HepG2 (cell line): ENCODE results near the gene MPPE1. TPM values are rescaled to one million over a fixed set of nuclear protein-coding genes. Genes with fewer than 3 reads are reported as not detected.

Experiments
- AGO1 ChIP-seq: fragments of 200-400 bp; formaldehyde crosslinking; IDR thresholded peaks from 2 replicates; pipeline ENCODE4 v1.6.1; 2017; ENCODE audit warnings: mild to moderate bottlenecking, low read depth, low read length, moderate library complexity; ENCODE audit not compliant: poor library complexity, severe bottlenecking
- ARNTL ChIP-seq: sonication (generic); formaldehyde crosslinking; IDR thresholded peaks from 2 replicates; pipeline ENCODE4 v1.4.0; 2020; ENCODE audit warnings: mild to moderate bottlenecking, missing genetic modification reagents
- ELK4 ChIP-seq: sonication (generic); formaldehyde crosslinking; IDR thresholded peaks from 2 replicates; pipeline ENCODE4 v1.9.0; 2021; ENCODE audit warnings: missing genetic modification reagents, borderline replicate concordance
- GATAD1 ChIP-seq: IDR thresholded peaks from 2 replicates; pipeline ENCODE4 v1.6.1; 2016; ENCODE audit warnings: missing genetic modification reagents, missing compliant biosample characterization
- HBP1 ChIP-seq: IDR thresholded peaks from 2 replicates; pipeline ENCODE4 v1.6.1; 2016; ENCODE audit warnings: low read depth, control low read depth
- HOXD1 ChIP-seq: sonication (generic); formaldehyde crosslinking; IDR thresholded peaks from 2 replicates; pipeline ENCODE4 v1.5.0; 2020; ENCODE audit warnings: missing genetic modification reagents
- IKZF5 ChIP-seq: IDR thresholded peaks from 2 replicates; pipeline ENCODE4 v1.6.1; 2018; ENCODE audit warnings: missing genetic modification reagents, mild to moderate bottlenecking, missing compliant biosample characterization
- NCOA2 ChIP-seq: sonication (generic); formaldehyde crosslinking; IDR thresholded peaks from 2 replicates; pipeline ENCODE4 v1.8.0; 2022; ENCODE audit warnings: inconsistent platforms
- PCBP2 ChIP-seq: fragments of 200-400 bp; formaldehyde crosslinking; optimal IDR thresholded peaks from 2 replicates; pipeline ENCODE3; 2018; ENCODE audit warnings: low read length, low read depth; ENCODE audit not compliant: poor library complexity, severe bottlenecking
- SOX6 ChIP-seq, 2 experiments: fragments of 450-650 bp in 1 of 2; sonication (generic) in 1 of 2; formaldehyde crosslinking in 1 of 2; IDR thresholded peaks; 2 replicates each; pipeline versions ENCODE4 v1.4.0 to v1.6.1; 2017 to 2020; ENCODE audit warnings: antibody characterized with exemption in 1 of 2, mild to moderate bottlenecking in 1 of 2, missing genetic modification reagents in 1 of 2
- TCF7 ChIP-seq: sonication (generic); IDR thresholded peaks from 2 replicates; pipeline ENCODE4 v1.6.1; 2016; ENCODE audit warnings: antibody characterized with exemption, low read depth
- ZBTB38 ChIP-seq: sonication (generic); formaldehyde crosslinking; IDR thresholded peaks from 2 replicates; pipeline ENCODE4 v1.5.1; 2020; ENCODE audit warnings: mild to moderate bottlenecking, missing genetic modification reagents
- ZFP36L1 ChIP-seq: sonication (generic); formaldehyde crosslinking; IDR thresholded peaks from 2 replicates; pipeline ENCODE4 v1.8.0; 2022; ENCODE audit warnings: mild to moderate bottlenecking, missing genetic modification reagents, moderate library complexity
- ZNF318 ChIP-seq: sonication (generic); formaldehyde crosslinking; IDR thresholded peaks from 2 replicates; pipeline ENCODE4 v1.4.0; 2020; ENCODE audit warnings: mild to moderate bottlenecking, missing genetic modification reagents
- ZNF616 ChIP-seq: sonication (generic); formaldehyde crosslinking; IDR thresholded peaks from 2 replicates; pipeline ENCODE4 v1.5.0; 2020; ENCODE audit warnings: low read depth, mild to moderate bottlenecking, missing genetic modification reagents
- ZNF891 ChIP-seq: sonication (generic); formaldehyde crosslinking; IDR thresholded peaks from 2 replicates; pipeline ENCODE4 v1.5.0; 2020; ENCODE audit warnings: mild to moderate bottlenecking, missing genetic modification reagents
- polyA plus RNA-seq, 8 experiments: library from polyadenylated mRNA; depleted of rRNA in 3 of 8; stranded (reverse) in 7 of 8; unstranded in 1 of 8; fragments of >200 nt; fragmentation: Illumina TruSeq in 4 of 8; extraction: Trizol in 4 of 8; gene quantifications; 2 replicates each; pipeline versions ENCODE4 v1.2.1 to v1.2.3, GENCODE V29; 2011 to 2016; ENCODE audit warnings: low read depth in 4 of 8, missing spikeins in 1 of 8, mixed read lengths in 1 of 8; ENCODE audit not compliant: insufficient read depth in 1 of 8
- total RNA-seq, 5 experiments: library from RNA; depleted of rRNA; stranded (reverse); fragments of >200 nt; fragmentation: Illumina TruSeq; extraction: Trizol; gene quantifications; 2 replicates each; pipeline ENCODE4 v1.2.3, GENCODE V29; 2016; ENCODE audit warnings: low read depth in 1 of 5

MPPE1 gene
- total and polyA plus RNA-seq, 2 of the 13 experiments (the other 11 are each of a cell fraction or from before 2014, with no cell fraction given) = 9.6 to 11.9 TPM

GRCh38 chr18:11947214-11948191 is 39.4 kb upstream of the MPPE1 start (continued):
- TF ChIP-seq IKZF5 (CRISPR knock-in tag) = peak; percentile 34; the same call in 1 of the 2 replicates
- 0 out of 2 replicates have a peak, but pooled peaks have one; percentile 25 for TF ChIP-seq ZNF891 (CRISPR knock-in tag)
- TF ChIP-seq ZBTB38 (CRISPR knock-in tag) = peak; percentile 44; the same call in 1 of the 2 replicates
- no peak for TF ChIP-seq HOXD1 (CRISPR knock-in tag)
- no peak for TF ChIP-seq HBP1 (CRISPR knock-in tag)
- TF ChIP-seq SOX6 (IDR thresholded peaks at IDR 0.05) = no peak
- TF ChIP-seq SOX6 (CRISPR knock-in tag; IDR thresholded peaks at IDR 0.05) = peak; percentile 45; the same call in 1 of the 2 replicates
- no peak for TF ChIP-seq TCF7
- no peak for TF ChIP-seq PCBP2
- TF ChIP-seq ZNF616 (CRISPR knock-in tag) = no peak
- no peak for TF ChIP-seq ZNF318
- no peak for TF ChIP-seq AGO1
- no peak for TF ChIP-seq ELK4
- TF ChIP-seq ZFP36L1 (CRISPR knock-in tag) = no peak
- TF ChIP-seq ARNTL (CRISPR knock-in tag) = no peak
- TF ChIP-seq GATAD1 (CRISPR knock-in tag) = no peak
- TF ChIP-seq NCOA2 = peak; percentile 43; the same call in 1 of the 2 replicates
